Rectal smooth muscle tissue (tissue), 1 donor: ENCODE measurements around the gene SMIM30.

Source experiments
- H3K27ac ChIP-seq: one replicate; pipeline ENCODE4 v1.7.0; 2013; ENCODE audit warnings: low read depth, low read length, inconsistent platforms
- H3K27me3 ChIP-seq: one replicate; pipeline ENCODE4 v1.7.0; 2013; ENCODE audit warnings: low read length; ENCODE audit not compliant: control insufficient read depth, insufficient read depth
- H3K36me3 ChIP-seq: one replicate; pipeline ENCODE4 v1.7.0; 2013; ENCODE audit warnings: low read length; ENCODE audit not compliant: control insufficient read depth, insufficient read depth
- H3K4me1 ChIP-seq: one replicate; pipeline ENCODE4 v1.7.0; 2013; ENCODE audit warnings: low read length; ENCODE audit not compliant: control insufficient read depth, insufficient read depth
- H3K4me3 ChIP-seq: one replicate; pipeline ENCODE4 v1.7.0; 2013; ENCODE audit warnings: low read length
- H3K9ac ChIP-seq: one replicate; pipeline ENCODE4 v1.7.0; 2013; ENCODE audit warnings: low read length

The SMIM30 gene

GRCh38 chr7:113093561-113093960 is 24.8 kb downstream of the SMIM30 start:
- Histone ChIP-seq H3K27ac (no peak overlapping the region), H3K4me1 (peaks cover 2% of the 10 kb centered on the region), H3K9ac (no peak overlapping the region), H3K4me3 (no peak overlapping the region), H3K36me3 (no peaks in the 10 kb centered on the region), H3K27me3 (no peaks in the 10 kb centered on the region)

- no peaks in the 10 kb centered on the region for H3K27me3 ChIP-seq
- no peak overlapping the region for H3K9ac ChIP-seq
- H3K4me1 ChIP-seq = peaks cover 2% of the 10 kb centered on the region
- no peak overlapping the region for H3K27ac ChIP-seq
- no peak overlapping the region for H3K4me3 ChIP-seq
- H3K36me3 ChIP-seq = no peaks in the 10 kb centered on the region
Observed at GRCh38 chr7:113092762-113093161, 25.6 kb downstream of the SMIM30 start.

GRCh38 chr7:113087071-113087998 is 31.0 kb downstream of the SMIM30 start:
- Histone ChIP-seq H3K4me3 (no peak overlapping the region), H3K4me1 (no peaks in the 10 kb centered on the region), H3K27ac (no peak overlapping the region), H3K27me3 (no peaks in the 10 kb centered on the region), H3K36me3 (no peaks in the 10 kb centered on the region), H3K9ac (no peak overlapping the region)

- Histone ChIP-seq H3K4me1 (no peaks in the 10 kb centered on the region), H3K36me3 (no peaks in the 10 kb centered on the region), H3K9ac (no peak within 1 kb of the TSS), H3K27ac (no peak within 1 kb of the TSS), H3K27me3 (no peaks in the 10 kb centered on the region), H3K4me3 (peak within 1 kb of the TSS; percentile 61)
Observed at GRCh38 chr7:113086431-113086888, 31.9 kb downstream of the SMIM30 start, which contains the start of gene GPR85. TSS of gene GPR85 (minus strand) at chr7:113086827. CDS start at chr7:113084721, 2,106 bp downstream.

GRCh38 chr7:113085781-113086390 is 32.5 kb downstream of the SMIM30 start:
- no peak overlapping the region for H3K9ac ChIP-seq
- no peak overlapping the region for H3K27ac ChIP-seq
- H3K4me1 ChIP-seq = no peaks in the 10 kb centered on the region
- H3K36me3 ChIP-seq = no peaks in the 10 kb centered on the region
- no peaks in the 10 kb centered on the region for H3K27me3 ChIP-seq
- H3K4me3 ChIP-seq = peak overlapping the region; percentile 55

GRCh38 chr7:113084496-113085172 is 33.7 kb downstream of the SMIM30 start:
- no peak overlapping the region for H3K27ac ChIP-seq
- H3K4me3 ChIP-seq = no peak overlapping the region
- H3K36me3 ChIP-seq = no peaks in the 10 kb centered on the region
- H3K27me3 ChIP-seq = no peaks in the 10 kb centered on the region
- no peak overlapping the region for H3K9ac ChIP-seq
- H3K4me1 ChIP-seq = no peaks in the 10 kb centered on the region

GRCh38 chr7:113083816-113084495 is 34.4 kb downstream of the SMIM30 start:
- Histone ChIP-seq H3K36me3 (no peaks in the 10 kb centered on the region), H3K9ac (no peak overlapping the region), H3K27ac (no peak overlapping the region), H3K4me3 (no peak overlapping the region), H3K27me3 (no peaks in the 10 kb centered on the region), H3K4me1 (no peaks in the 10 kb centered on the region)

- Histone ChIP-seq H3K9ac (no peak overlapping the region), H3K4me3 (no peak overlapping the region), H3K4me1 (no peaks in the 10 kb centered on the region), H3K27ac (no peak overlapping the region), H3K27me3 (no peaks in the 10 kb centered on the region), H3K36me3 (no peaks in the 10 kb centered on the region)
Observed at GRCh38 chr7:113083132-113083815, 35.1 kb downstream of the SMIM30 start.

GRCh38 chr7:113078331-113078730 is 40.0 kb downstream of the SMIM30 start:
- no peaks in the 10 kb centered on the region for H3K36me3 ChIP-seq
- H3K4me1 ChIP-seq = no peaks in the 10 kb centered on the region
- no peaks in the 10 kb centered on the region for H3K27me3 ChIP-seq
- H3K4me3 ChIP-seq = no peak overlapping the region
- no peak overlapping the region for H3K9ac ChIP-seq
- no peak overlapping the region for H3K27ac ChIP-seq

GRCh38 chr7:113076703-113077102 is 41.7 kb downstream of the SMIM30 start:
- Histone ChIP-seq H3K27me3 (no peaks in the 10 kb centered on the region), H3K36me3 (no peaks in the 10 kb centered on the region), H3K27ac (no peak overlapping the region), H3K9ac (no peak overlapping the region), H3K4me3 (no peak overlapping the region), H3K4me1 (no peaks in the 10 kb centered on the region)

- Histone ChIP-seq H3K36me3 (no peaks in the 10 kb centered on the region), H3K4me3 (no peak overlapping the region), H3K27me3 (no peaks in the 10 kb centered on the region), H3K27ac (no peak overlapping the region), H3K9ac (no peak overlapping the region), H3K4me1 (no peaks in the 10 kb centered on the region)
Observed at GRCh38 chr7:113071465-113071864, 46.9 kb downstream of the SMIM30 start.
